Left renal pelvis (tissue), 4 donors: ENCODE measurements around the gene CDK4. TPM values are rescaled to one million over a fixed set of nuclear protein-coding genes. Genes with fewer than 3 reads are reported as not detected.
"Not testable (repeated sequence)": the region's sequence is repeated elsewhere in the genome, so short reads cannot be mapped to it uniquely, and the experiment has no call there.

Experiments used
- DNase-seq, 4 donors: peaks; one replicate each; pipeline ENCODE4 v3.0.0-alpha.2; 2013; ENCODE audit warnings: low read depth in 4 of 4, low spot score in 3 of 4
- polyA plus RNA-seq, 4 donors: library from polyadenylated mRNA; unstranded; fragments of 120-200 nt; gene quantifications; one replicate each; pipeline ENCODE4 v1.2.1, GENCODE V29; 2013; ENCODE audit not compliant: insufficient read length in 4 of 4

CDK4 gene
- polyA plus RNA-seq, 4 donors = 199 to 236 (median 214) TPM

DNA sequence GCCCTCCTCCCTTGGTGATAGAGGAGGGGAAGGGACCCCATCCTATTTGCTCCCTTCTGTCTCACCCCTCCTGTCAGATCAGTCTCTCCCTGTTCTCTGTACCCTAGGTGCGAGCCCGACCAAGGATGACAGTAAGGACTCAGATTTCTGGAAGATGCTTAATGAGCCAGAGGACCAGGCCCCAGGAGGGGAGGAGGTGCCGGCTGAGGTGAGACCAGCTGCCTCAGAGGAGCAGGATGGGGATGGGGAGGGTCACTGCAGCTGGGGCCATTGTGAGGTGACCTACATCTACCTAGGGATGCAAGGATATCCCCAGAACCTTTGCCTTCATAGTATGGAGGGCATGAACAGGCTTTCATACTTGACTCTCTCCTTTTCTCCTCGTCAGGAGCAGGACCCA is 35.8 kb downstream of the CDK4 start:
- DNase-seq = no peak

DNA sequence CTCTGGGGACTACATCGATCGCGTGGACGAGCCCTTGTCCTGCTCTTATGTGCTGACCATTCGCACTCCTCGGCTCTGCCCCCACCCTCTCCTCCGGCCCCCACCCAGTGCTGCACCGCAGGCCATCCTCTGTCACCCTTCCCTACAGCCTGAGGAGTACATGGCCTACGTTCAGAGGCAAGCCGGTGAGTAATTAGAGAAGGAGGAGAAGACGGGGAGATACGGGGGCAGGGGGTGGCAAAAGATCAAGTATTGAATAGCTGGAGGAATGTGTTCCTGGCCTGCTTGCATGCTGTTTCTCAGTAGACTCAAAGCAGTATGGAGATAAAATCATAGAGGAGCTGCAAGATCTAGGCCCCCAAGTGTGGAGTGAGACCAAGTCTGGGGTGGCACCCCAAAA is 36.3 kb downstream of the CDK4 start:
- DNase-seq = no peak

DNA sequence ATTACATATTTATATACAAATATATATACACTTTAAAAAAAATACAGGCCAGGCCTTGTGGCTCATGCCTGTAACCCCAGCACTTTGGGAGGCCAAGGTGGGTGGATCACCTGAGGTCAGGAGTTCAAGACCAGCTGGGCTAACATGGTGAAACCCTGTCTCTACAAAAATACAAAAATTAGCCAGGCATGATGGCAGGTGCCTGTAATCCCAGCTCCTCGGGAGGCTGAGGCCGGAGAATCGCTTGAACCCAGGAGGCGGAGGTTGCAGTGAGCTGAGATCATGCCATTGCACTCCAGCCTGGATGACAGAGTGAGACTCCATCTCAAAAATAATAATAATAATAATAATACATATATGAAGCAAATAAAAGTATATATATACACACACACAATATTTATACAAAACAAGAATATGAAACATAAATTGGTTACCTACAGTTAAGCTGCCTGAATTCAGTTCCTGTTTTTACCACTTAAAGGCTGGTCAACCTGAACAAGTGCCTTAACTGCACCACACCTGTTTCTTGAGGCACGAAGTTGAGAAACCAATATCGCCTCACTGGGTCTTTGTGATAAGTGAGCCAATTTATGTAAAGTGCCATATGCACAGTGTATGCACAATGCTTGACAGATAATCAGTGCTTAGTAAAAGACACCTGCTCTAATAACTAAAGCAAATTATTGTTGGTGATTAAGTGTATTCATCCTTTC is 36.9 kb downstream of the CDK4 start:
- DNase-seq = not testable (repeated sequence)

DNA sequence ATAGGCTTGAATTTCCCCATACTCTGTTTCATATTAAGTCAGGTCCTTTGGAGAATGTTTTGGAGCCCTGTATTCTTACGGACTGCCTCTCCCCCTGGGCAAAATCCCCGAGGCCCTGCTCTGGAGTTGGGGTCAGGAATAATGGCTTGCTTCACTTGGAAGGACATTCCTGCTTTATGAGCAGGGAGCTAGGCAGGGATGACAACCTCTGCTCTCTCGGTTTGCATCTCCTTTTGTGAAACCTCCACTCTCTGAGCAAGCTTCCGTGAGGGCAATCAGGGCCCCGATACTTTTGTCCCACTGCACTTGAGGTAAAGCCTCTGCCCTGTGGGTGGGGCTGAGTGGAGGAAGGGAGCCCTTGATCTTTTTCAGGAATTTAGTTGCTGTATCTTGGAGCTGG is 38.9 kb downstream of the CDK4 start:
- DNase-seq = no peak

DNA sequence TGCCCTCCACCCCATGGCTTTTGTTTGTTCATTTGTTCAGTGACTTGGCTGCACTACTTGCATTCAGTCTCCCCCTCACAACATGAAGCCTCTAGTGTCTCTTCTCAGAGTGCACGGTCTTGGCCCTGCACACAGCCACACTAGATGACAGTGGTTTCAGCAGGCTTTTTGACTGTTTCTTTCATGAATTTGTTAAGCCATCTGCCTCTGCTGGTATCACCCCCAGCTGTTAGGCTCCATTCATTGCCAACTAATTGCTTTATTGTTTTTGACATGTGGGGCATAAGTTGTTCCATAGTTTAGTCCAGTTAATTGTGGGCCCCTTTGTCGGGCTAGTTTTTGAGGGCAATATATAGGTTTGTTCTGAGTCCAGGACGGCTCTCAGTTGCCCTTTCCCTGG is 39.4 kb downstream of the CDK4 start:
- no peak for DNase-seq

DNA sequence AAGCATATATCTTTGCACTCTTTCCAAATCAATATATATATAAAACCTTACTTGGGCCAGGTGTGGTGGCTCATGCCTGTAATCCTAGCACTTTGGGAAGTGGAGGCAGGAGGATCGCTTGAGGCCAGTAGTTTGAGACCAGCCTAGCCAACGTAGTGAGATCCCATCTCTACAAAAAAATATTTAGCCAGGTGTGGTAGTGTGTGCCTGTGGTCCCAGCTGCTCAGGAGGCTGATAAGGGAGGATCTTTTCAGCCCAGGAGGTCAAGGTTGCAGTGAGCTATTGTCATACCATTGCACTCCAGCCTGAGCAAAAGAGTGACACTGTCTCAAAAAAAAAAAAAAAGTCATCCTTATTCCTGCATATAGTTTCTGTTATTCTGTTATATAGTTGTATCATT is 43.8 kb downstream of the CDK4 start:
- DNase-seq = no peak

DNA sequence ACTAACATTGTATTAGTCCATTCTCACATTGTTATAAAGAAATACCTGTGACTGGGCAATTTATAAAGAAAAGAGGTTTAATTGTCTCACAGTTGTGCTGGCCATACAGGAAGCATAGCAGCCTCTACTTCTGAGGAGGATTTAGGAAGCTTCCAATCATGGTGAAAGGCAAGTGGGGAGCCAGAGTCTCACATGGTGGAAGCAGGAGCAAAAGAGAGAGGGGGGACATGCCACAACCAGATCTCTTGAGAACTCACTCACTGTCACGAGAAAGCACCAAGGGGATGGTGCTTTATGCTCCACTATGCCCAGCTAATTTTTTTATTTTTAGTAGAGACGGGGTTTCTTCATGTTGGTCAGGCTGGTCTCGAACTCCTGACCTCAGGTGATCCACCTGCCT is 44.9 kb downstream of the CDK4 start:
- DNase-seq = no peak

DNA sequence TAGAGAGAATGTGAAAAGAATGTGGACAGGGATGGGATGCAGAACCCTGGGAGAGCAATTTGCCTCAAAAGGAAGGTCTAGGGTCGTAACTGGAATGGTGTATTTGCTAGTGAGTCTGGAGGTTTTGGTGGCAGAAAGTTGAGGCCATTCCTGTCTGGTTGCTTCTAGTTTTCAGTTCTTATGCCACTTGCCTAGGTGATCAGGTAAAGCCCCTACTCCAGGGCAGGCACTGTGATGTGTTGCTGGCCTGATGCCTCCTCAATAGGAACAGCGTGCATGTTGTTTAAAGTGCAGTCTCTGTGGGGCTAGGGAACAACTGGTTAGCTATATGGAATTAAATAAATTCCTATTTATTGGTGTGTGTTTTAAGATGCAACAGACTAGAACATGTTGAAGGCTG is 51.8 kb downstream of the CDK4 start:
- DNase-seq = no peak

DNA sequence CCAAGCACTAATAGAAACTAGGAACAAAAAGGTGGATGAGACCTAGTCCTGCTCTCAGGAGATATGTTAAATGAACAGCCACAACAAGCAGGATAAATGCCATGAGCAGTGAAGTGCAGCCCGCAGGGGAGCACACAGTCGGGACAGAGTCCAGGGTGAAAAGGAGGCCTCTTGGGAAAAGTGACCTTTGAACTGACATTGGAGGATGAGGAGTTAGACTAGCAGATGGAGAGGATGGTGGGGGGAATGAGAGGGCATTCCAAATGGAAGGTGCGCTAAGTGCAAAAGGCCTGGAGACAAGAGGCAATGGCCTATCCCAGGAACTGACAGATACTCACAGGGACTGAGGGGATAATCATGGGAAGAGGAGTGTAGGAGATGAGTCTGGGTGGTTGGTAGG is 53.7 kb downstream of the CDK4 start:
- no peak for DNase-seq

Other genes with a start within 250 kb of the CDK4 start
- 10 to 100 TPM; 16.3 to 34.6 (median 29.8) TPM for gene DDIT3, start 231.8 kb downstream of the CDK4 start, polyA plus RNA-seq
- gene MBD6, start 229.5 kb downstream of the CDK4 start, polyA plus RNA-seq = 10 to 100 TPM; 52.6 to 99.8 (median 61.2) TPM
- gene DCTN2, start 205.1 kb downstream of the CDK4 start, polyA plus RNA-seq = 100 to 1,000 TPM; 144 to 176 (median 167) TPM
- gene KIF5A, start 202.3 kb downstream of the CDK4 start, polyA plus RNA-seq = 1 to 10 TPM in 2 of 4 donors, under 1 TPM in 2; 0.64 to 1.1 (median 0.86) TPM
- 10 to 100 TPM; 21.9 to 47.1 (median 39.6) TPM for gene PIP4K2C, start 161.1 kb downstream of the CDK4 start, polyA plus RNA-seq
- gene DTX3, start 147.5 kb downstream of the CDK4 start, polyA plus RNA-seq = 10 to 100 TPM; 53.9 to 82.4 (median 62.2) TPM
- gene ARHGEF25, start 140.9 kb downstream of the CDK4 start, polyA plus RNA-seq = 100 to 1,000 TPM in 1 of 4 donors, 10 to 100 TPM in 3; 33.6 to 101 (median 36.9) TPM
- gene B4GALNT1, start 119.1 kb downstream of the CDK4 start, polyA plus RNA-seq = 1 to 10 TPM in 1 of 4 donors, under 1 TPM in 3; 0.79 to 6.1 (median 0.93) TPM
- 100 to 1,000 TPM; 189 to 235 (median 201) TPM for gene OS9, start 58.2 kb downstream of the CDK4 start, polyA plus RNA-seq
- gene AGAP2, start 13.6 kb downstream of the CDK4 start, polyA plus RNA-seq = 1 to 10 TPM in 3 of 4 donors, under 1 TPM in 1; 0.79 to 1.5 (median 1.4) TPM
- 100 to 1,000 TPM in 2 of 4 donors, 10 to 100 TPM in 2; 67.7 to 108 (median 102) TPM for gene TSPAN31, start 7.3 kb downstream of the CDK4 start, polyA plus RNA-seq
- gene MARCHF9, start 2.8 kb upstream of the CDK4 start, polyA plus RNA-seq = 10 to 100 TPM in 3 of 4 donors, 1 to 10 TPM in 1; 9.9 to 25.9 (median 16.3) TPM
- 1 to 10 TPM in 2 of 4 donors, under 1 TPM in 2; 0.72 to 2.2 (median 0.96) TPM for gene CYP27B1, start 14.8 kb upstream of the CDK4 start, polyA plus RNA-seq
- 10 to 100 TPM; 29.0 to 32.3 (median 31.5) TPM for gene METTL1, start 19.8 kb upstream of the CDK4 start, polyA plus RNA-seq
- 10 to 100 TPM; 11.2 to 17.5 (median 11.7) TPM for gene EEF1AKMT3, start 20.3 kb upstream of the CDK4 start, polyA plus RNA-seq
- gene TSFM, start 30.5 kb upstream of the CDK4 start, polyA plus RNA-seq = 10 to 100 TPM; 23.4 to 47.4 (median 46.9) TPM
- gene AVIL, start 66.4 kb upstream of the CDK4 start, polyA plus RNA-seq = 10 to 100 TPM in 1 of 4 donors, 1 to 10 TPM in 3; 5.1 to 18.0 (median 8.2) TPM
- 100 to 1,000 TPM; 235 to 272 (median 260) TPM for gene CTDSP2, start 94.4 kb upstream of the CDK4 start, polyA plus RNA-seq
- 10 to 100 TPM in 2 of 4 donors, 1 to 10 TPM in 2; 7.8 to 15.7 (median 10.5) TPM for gene ATP23, start 189.3 kb upstream of the CDK4 start, polyA plus RNA-seq